HG03097 (cell line): ENCODE measurements around the gene HS2ST1.
"Not testable (repeated sequence)": the region's sequence is repeated elsewhere in the genome, so short reads cannot be mapped to it uniquely, and the experiment has no call there.

ENCODE experiments used
- ATAC-seq: cut with Tn5 transposase; IDR thresholded peaks from one replicate; pipeline ENCODE4 v1.9.1; 2021; ENCODE audit not compliant: unreplicated experiment, low FRiP score

Gene HS2ST1

DNA sequence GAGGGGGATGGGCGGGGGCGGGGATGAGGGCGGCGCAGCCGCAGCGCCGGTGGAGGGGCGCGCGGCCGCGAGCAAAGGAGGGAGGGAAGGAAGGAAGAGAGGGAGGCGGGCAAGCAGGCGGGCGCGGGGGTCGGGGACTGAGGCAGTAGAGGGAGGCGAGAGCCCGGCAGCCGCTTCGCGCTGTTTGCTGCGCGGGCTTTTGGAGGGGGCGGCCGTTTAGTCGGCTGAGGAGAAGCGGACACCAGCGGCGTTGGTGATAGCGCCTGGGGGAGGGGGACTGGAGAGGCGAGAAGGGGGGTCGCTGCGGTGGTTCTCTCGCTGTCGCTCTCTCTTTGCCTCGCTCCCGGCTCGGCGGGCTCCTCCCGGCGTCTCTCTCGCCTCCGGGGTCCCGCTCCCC lies at the start of gene HS2ST1:
TSS of gene HS2ST1 (plus strand) at position 35 of the 397 bp plus-strand sequence.
- ATAC-seq, result no peak

DNA sequence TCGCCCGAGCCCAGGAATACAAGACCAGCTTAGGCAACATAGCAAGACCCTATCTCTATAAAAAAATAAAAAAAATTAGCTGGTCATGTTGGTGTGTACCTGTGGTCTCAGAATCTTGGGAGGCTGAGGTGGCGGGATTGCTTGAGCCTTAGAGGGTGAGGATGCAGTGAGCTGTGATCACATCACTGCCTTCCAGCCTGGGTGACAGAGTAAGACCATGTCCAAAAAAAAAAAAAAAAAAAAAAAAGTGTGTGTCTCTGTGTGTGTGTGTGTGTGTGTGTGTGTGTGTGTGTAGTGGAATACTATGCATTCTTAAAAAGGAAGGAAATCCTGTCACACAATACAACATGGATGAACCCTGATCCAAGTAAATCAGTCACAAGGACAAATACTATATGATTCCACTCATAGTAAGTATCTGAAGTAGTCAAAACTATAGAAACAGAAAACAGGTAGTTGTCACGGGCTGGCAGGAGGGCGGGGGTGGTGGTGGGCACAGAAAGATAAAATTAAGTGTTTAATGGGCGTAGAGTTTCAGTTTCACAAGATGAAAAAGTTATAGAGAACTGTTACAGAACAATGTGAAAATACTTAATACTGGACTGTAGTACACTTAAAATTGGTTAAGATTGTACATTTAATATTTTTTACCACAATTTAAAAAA lies 48.3 kb upstream of the HS2ST1 start:
- ATAC-seq, result no peak

DNA sequence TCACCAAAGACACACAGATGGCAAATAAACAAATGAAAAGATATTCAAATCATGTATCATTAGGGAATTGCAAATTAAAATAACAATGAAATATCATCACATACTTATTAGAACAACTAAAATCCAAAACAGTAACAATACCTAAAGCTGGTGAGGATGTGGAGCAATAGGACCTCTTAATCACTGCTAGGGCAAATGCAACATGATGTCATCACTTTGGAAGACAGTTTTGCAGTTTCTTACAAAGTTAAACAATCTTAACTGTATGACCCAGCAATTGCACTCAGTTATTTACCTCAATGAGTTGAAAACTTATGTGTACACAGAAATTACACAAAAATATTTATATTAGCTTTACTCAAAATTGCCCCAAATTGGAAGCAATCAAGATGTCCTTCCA lies 47.8 kb upstream of the HS2ST1 start:
- no peak for ATAC-seq

DNA sequence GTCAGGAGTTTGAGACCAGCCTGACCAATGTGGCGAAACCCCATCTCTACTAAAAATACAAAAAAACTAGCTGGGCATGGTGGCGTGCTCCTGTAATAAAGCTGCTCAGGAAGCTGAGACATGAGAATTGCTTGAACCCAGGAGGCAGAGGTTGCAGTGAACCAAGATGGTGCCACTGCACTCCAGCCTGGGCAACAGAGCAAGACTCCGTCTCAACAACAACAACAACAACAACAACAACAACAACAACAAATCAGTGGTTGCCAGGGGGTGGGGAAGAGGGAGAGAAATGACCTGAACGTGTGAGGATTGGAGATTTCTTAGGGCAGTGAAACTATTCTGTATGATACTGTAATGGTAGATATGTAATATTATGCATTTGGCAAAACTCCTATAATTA lies 47.2 kb upstream of the HS2ST1 start:
- not testable (repeated sequence) for ATAC-seq

DNA sequence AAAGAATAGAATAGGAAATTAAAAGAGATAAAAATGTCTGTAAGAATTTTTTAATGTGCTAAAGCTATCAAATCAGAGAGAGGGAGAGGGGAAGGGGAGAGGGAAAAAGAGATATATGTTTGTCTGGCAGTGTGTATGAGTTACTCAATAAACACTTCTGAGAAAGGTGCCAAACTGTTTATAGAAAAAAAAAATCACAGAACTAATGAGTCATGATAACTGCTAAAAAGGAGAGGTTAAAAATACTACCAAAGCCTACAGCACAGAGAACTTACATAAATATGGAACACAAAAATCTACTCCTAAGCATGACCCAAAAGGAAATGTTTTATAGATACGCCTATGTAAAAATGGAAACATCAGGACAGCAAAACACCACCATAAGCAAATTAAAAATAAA lies 46.0 kb upstream of the HS2ST1 start:
- ATAC-seq, result no peak

DNA sequence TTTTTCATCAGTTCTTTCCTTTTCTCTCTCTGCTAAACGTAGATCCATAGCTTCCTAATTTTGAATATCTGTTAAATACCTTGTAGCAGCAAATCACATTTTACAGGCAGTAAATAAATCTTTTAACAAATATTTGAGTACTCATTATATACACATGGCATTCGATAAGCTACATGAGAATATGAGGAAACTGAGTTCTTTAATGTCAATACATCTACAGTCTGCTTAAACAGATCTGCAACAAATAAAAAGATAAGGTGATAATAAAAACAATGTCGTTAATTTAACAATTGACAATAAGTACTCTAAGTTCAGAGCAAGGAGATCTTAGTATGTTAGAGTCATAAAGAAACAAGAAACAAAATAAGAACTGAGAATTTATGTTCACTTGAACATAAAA lies 43.4 kb upstream of the HS2ST1 start:
- ATAC-seq, result no peak

DNA sequence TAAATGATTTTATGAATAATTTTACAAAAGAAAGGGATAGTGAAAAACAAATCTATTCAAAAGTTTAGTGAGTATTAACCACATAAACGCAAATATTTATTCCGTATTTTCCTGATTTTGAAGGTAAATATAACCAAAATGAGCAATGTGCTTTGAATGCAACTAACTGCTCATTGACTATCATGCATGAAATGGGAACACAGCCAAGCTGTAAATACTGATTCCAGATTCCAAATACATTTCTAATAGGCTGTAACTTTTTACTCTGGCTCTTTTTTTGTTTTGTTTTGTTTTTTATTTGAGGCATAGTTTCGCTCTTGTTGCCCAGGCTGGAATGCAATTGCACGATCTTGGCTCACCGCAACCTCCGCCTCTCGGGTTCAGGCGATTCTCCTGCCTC lies 42.3 kb upstream of the HS2ST1 start:
- no peak for ATAC-seq

DNA sequence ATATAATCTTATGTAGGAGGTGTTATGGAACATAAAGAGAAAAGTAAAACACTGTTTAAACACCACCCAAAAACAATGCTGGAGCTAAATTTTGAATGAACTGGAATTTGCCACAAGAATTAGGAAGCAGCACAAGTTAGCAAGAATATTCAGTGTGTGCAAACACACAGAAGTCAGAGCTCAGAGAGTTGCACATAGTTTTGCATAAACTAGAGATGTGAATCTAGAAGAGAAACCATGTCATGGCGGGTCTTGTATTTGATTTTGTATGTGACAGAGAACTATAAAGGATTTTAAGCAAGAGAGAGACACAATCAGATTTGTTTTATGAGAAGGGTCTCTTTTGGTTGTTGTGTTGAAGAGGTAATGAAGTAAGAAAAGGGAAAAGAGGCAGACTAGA lies 38.7 kb upstream of the HS2ST1 start:
- no peak for ATAC-seq

DNA sequence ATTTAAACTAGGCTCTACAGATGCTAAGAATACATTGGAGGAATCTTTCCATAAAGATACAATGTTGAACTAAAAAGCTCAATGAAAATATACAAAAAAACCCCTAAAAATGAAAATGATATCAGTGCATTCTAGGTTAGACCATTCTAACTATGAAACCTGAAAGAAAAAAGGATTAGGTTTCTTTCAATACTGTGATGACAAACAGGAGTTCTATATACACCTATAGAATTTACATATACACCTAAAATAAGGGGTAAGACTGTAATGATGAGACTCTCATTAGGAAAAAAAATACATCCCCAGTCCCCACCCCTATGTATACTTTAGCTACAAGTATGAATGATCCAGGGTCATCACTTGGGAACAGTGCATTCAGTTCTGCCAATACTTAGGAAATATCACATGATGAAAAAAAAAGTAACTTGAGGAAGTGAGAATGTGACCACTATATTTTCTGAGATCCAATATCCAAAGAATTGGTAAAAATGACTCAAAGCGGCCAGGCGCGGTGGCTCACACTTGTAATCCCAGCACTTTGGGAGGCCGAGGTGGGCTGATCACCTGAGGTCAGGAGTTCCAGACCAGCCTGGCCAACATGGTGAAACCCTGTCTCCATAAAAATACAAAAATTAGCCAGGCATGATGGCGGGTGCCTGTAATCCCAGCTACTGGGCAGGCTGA lies 26.8 kb upstream of the HS2ST1 start:
- ATAC-seq, result no peak

DNA sequence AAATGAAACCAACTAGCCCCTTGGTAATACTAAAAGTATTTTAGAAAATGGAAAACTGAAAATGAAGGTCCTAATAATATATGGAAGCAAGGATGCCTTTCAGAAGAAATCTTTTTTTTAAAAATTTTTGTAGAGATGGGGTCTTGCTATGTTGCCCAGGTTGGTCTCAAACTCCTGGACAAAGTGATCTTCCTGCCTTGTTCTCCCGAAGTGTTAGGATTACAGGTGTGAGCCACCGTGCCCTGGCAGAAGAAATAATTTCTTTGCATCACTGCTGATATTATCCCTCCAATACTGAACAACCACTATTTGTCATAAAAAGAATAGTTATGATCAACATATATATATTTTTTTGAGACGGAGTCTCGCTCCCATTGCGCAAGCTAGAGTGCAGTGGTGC lies 26.1 kb upstream of the HS2ST1 start:
- no peak for ATAC-seq

DNA sequence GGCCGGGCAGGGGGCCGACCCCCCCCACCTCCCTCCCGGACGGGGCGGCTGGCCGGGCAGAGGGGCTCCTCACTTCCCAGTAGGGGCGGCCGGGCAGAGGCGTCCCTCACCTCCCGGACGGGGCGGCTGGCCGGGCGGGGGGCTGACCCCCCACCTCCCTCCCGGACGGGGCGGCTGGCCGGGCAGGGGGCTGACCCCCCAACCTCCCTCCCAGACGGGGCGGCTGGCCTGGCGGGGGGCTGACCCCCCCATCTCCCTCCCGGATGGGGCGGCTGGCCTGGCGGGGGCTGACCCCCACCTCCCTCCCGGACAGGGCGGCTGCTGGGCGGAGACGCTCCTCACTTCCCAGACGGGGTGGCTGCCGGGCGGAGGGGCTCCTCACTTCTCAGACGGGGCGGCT lies 15.0 kb upstream of the HS2ST1 start:
- ATAC-seq, result not testable (repeated sequence)

DNA sequence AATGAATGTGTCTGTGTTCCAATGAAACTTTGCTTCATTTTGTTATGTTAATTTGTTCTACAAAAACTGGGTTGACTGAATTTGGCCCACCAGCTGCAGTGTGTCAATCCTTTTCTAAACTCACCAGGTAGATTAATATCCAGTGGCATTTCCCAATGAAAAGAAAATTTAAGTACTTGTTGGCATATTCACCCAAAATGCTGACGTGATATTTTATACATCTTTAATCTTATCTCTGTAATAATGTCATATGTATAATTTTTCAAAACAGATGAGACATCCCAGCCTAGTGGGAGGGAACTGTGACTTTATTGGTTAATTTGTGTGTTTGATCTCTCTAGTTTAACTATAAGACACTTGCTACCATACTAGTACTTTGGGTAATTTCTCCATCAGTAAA lies 8.6 kb upstream of the HS2ST1 start:
- no peak for ATAC-seq

DNA sequence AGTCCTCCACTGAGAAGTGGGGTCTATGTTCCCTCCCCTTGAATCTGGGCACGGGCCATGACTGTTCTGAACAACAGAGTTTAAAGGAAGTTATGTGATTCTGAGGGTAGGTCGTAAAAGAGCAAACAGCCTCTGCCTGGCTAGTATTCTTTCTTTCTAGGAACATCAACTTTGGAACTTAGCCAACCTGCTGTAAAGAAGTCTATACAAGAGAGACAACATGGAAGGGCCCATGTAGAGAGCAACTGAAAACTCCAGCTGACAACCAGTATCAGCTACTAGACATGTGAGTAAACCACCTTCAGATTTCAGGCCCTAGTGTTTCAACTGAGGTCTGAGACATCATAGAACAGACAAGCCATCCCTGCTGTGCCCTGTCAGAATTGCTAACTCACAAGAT lies 8.0 kb upstream of the HS2ST1 start:
- no peak for ATAC-seq

DNA sequence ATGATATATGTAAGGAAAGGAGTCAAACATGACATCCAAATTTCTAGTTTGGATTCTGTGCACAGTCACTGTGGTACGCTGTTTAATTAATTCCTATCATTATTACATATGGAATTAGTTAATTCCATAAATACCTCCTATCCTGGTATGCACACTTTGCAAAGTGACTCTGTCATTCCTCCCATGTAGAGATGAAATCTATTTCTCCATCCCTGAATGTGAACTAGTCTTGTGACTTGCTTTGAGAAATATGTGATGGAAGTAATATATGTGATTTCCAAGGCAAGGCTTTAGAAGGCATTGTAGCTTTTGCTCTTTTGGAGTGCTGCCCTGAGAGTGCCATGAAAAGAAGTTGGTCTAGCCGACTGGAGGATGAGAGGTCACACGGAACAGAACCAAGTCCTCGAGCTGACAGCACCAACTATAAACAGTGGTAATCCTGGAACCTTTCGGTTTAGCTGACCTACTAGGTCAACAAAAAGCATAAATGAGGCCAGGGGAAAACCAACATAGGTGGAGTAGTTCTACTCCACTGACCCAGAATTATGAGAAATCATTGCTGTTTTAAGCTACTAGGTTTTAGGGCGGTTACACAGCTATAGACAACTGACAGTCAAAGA lies 2.0 kb upstream of the HS2ST1 start:
- no peak for ATAC-seq

DNA sequence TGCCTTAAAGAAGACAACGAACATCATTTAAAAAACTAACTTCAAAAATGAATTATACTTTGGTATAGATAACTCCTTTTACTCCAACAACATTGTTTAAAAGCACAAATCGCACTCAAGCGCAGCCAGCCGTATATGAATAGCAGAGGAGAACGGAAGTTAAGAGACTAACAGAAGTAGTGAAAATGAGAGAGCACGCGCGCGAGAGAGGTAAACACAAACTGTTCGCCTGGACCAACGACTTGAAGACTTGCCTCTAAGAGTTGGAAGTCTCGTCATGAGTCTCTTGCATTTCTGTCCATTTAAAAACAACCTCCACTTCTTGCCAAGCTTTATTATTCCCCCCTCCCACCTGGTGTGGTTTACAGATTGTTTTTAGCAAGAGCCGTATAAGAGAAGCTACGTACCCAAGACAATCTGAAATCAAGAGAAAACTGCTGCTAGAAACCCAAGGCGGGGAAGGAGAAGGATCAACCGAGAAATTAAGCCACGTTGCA lies 988 bp upstream of the HS2ST1 start:
- no peak for ATAC-seq

DNA sequence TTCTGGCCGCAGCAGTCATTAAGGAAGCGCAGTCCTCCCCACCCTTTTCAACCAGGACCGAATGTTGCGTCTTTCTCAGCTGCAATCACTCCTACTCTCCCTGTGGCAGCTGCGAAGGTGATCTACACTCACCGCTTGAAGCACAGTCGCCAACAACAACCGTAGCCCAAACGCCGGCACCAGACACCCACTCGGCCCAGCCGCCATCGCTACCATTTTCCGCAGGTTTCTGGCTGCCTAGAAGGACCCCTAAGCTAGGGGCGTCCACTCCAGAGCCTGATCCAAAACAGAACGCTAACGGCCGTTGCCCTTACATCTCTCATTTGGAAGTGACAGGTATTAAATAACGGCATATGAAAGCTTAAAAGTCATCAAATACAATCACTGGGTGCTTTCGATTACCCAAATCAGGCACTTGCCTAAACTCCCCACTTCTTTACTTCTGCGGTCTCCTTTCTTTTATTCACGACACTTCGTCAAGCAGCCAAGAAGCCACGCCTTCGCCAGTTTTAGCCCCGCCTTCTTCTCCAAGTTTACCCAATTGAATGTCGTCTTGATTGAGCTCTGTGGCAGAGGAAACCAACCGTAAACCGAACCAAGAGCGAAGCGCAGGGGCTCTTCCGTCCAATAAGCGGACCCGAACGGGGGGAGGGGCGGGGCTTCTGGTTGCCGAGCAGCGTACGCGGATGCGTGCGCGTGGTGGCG lies 387 bp upstream of the HS2ST1 start, which contains the start of gene SELENOF:
TSS of gene SELENOF (minus strand) at position 231 of the 705 bp plus-strand sequence. CDS start at position 216, 15 bp downstream.
- ATAC-seq, result peak; percentile 76

DNA sequence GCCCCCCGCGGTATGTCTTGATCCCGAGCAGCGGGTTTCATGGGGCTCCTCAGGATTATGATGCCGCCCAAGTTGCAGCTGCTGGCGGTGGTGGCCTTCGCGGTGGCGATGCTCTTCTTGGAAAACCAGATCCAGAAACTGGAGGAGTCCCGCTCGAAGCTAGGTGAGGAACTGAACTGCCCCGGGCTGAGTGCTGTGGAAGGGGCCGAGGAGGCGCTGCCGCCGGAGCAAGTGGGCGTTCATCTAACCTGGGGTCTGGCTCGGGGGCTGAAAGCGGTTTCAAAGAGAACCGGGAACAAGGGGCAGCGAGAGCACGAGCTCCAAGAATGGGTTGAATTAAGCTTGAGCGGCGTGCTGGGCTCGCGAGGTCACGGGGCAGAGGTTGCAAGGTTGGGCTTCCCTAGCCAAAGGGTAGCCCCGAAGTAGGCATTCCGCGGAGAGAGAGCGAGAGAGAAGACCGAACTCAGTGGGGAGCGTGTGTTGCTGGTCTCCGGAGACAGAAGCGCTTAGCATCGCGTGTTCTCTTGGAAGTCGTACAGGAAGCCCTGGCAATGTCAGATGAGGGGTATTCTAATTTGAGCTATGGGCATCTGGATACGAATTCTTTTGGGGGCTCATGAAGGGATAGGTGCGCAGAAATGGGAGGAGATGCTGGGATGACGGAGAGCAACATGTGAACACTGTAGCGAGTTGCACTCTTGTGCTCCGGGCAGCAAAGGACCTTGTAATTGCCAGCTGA lies 732 bp downstream of the HS2ST1 start:
- ATAC-seq, result peak; percentile 18

DNA sequence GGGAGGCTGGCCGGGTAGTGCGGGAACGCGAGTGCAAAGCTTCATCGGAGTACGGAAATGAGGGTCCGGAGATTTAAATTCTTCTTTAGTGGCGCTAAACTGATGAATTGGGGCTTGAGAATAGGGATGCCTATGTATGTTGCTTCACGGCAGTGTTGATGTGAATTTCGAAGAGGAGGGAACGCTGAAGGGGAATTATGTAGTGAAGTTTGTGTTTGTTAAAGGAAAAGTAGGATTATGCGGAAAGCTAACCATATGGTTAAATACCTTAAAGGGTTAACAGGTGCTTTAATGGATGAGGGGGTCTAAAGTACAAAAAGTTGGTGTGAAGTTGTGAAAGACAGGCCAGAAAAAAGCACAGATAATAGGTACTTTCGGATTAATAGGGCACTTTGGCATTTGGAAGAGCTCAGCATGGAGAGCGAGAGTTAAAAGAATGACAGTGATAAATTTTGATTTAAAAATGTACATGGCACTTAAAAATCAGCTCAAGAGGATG lies 1.4 kb downstream of the HS2ST1 start:
- no peak for ATAC-seq

DNA sequence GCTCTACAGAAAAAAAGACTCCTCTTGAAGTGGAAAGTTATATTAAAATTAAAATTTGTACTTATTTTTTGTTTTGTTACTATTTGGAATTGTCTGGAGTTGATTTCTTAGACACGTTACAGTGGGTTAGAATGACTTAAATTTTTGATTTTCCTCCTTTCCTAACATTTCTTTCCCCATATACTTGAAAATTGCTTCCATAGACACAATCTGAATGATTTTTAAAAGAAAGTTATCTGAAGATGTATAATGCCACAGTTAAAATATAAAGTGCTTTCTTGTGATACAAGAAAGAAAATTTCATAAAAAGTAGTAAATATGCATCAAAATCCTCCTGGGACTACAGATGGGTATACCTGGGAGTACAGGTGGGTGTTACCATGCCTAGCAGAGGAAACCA lies 2.3 kb downstream of the HS2ST1 start:
- ATAC-seq, result no peak

DNA sequence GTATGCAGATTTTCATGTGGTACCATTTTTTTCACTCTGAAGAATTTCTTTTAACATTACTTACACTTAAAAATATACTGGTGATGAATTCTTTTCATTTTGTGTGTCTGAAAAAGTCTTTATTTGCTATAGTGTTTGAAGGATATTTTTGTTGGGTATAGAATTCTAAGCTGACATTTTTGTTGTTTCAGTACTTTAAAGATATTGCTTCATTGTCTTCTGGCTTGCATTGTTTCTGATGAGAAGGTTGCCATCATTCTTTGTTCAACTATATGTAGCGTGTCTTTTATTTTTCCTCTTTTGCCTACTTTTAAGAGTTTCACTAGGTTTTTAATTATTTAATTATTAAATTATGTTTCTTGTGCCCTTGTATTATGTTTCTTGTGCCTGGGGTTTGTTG lies 8.0 kb downstream of the HS2ST1 start:
- ATAC-seq, result no peak
